ENCODE data around the gene TMC4. TPM values are rescaled to one million over a fixed set of nuclear protein-coding genes. Genes with fewer than 3 reads are reported as not detected.
"Not testable (repeated sequence)": the region's sequence is repeated elsewhere in the genome, so short reads cannot be mapped to it uniquely, and the experiment has no call there.

The TMC4 gene, protein sequence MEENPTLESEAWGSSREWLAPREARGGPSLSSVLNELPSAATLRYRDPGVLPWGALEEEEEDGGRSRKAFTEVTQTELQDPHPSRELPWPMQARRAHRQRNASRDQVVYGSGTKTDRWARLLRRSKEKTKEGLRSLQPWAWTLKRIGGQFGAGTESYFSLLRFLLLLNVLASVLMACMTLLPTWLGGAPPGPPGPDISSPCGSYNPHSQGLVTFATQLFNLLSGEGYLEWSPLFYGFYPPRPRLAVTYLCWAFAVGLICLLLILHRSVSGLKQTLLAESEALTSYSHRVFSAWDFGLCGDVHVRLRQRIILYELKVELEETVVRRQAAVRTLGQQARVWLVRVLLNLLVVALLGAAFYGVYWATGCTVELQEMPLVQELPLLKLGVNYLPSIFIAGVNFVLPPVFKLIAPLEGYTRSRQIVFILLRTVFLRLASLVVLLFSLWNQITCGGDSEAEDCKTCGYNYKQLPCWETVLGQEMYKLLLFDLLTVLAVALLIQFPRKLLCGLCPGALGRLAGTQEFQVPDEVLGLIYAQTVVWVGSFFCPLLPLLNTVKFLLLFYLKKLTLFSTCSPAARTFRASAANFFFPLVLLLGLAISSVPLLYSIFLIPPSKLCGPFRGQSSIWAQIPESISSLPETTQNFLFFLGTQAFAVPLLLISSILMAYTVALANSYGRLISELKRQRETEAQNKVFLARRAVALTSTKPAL
- polyA plus RNA-seq (2014; cell fraction: cytosol; rRNA removed) = not detected in 2 replicates
- polyA plus RNA-seq (2014; cell fraction: nucleus; rRNA removed) = not detected in 2 replicates

DNA sequence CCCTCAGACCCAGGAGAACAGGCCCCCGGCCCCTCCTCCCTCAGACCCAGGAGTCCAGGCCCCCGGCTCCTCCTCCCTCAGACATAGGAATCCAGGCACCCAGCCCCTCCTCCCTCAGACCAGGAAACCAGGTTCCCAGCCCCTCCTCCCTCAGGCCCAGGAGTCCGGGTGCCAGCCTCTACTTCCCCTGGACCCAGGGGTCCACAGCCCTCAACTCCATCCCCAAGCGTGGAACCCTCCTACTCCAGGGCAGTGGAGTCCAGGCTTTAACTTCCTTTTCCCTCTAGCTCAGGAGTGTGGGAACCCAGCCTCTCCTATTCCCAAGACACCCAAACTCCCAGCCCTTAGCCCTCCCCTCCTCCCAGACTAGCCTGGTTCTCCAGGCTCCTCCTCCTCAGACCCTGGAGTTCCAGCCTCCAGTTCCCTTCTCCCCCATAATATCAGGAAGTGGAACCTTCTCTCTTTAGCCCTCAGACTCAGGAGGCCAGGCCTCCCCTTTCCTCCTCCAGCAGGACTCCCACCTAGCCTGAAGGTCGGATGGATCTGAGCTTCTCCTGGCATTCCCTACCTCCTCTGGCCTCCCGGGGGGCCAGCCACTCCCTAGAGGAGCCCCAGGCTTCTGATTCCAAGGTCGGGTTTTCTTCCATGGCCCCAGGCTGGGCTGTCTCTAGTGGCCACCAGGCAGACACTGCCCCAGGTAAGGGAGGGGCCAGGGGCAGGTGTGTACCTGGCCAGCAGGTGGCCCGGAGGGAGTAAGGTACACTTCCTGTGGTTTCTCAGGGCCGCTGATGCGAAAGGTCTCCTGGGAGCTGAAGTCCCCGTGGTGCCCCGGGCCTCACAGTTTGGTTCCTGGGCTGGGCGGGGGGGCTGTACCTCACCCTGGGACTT lies at the start of gene TMC4:
Gene TMC4, minus strand, starts transcription at position 690 of the 888 bp plus-strand sequence. Its CDS starts 43 bp downstream, at position 647.
- DNase-seq (ENCODE audit: low spot score) = no peak

DNA sequence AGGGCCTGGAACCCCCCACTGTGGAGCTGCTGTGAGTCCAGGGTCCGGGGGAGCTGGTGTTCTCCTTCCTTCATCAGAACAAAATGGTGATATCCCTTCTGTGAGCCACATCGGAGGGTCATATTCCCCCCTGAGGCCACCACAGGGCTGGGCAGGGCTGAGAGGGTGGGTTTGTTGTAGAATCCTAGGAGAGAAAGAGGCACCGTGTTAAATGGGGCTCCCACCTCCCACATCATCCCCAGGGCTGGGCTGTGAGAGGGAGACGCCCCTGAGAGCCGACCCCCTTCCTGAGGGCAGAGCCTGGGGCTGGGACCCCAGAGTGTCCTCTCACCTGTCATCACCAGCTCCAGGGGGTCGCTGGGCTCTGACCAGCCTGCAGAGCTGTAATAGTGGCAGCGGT lies 49.0 kb upstream of the TMC4 start:
- not testable (repeated sequence) for DNase-seq (ENCODE audit: low spot score)

DNA sequence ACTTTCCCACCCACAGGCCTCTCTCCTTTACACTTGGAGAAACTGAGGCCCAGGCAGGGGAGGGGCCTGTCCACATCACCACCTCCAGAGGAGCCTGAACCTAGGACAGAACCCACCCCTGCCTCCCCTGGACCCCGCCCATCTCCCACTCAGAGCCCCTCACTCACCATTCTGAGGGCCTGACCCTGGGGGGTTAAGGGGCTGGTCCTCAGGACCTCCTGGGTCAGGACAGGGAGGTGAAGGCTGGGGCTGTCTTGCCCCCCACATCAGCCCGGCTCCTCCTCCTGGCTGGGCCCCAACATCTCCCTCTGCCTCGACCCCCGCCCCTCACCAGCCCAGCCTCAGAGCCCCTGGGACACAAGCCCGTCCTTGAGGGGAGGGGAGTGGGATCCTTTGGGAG lies 46.7 kb upstream of the TMC4 start:
- DNase-seq (ENCODE audit: low spot score) = not testable (repeated sequence)

DNA sequence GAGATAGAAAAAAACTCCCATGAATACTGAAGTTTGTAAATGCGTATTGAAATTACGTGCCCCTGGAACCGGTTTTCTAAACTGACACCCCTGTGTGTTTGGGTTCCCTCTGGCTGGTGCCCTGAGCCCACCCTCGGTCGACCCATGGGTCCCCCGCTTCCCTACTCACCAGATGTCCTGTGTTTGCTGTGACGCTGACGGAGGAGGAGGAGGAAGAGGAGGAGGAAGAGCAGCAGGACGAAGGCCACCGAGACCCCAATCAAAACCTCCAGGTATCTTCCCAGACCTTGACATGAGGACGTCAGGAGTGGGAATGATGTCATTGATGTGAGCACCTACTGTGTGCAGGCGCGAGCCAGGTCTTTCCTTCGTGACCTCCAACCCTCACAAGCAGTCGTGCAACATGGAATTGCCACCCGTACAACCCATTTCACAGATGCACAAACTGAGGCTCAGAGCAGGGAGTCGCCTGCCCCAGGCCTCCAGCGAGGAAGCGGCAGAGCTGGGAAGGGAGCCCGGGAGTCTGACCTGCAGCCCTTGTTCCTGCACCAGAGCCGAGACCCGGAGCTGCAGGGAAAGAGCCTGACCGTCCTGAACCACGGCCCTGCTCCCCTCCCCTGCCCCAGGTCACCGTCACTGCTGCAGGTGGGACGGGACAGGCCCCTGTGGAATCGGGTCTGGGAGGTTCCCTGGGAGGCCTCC lies 46.2 kb upstream of the TMC4 start:
- DNase-seq (ENCODE audit: low spot score) = no peak

DNA sequence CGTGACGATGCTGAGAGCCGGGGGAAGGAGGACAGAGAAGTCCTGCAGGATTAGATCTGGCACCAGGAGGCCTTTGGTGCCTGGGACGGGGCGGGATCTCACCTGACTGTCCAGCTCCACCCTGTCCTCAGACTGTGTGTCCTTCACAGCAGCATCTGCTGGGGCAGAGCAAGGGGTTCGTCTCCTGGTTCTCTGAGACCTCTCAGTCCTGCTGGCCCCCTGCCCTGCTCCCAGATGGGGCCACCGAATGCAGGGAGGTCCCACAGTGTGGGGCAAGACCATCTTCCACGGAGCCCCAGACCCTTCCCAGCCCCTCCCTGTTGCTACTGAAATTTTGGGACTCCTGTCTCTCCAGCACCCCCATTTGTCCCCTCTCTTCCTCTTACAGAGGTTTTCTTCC lies 45.3 kb upstream of the TMC4 start:
- DNase-seq (ENCODE audit: low spot score) = no peak

DNA sequence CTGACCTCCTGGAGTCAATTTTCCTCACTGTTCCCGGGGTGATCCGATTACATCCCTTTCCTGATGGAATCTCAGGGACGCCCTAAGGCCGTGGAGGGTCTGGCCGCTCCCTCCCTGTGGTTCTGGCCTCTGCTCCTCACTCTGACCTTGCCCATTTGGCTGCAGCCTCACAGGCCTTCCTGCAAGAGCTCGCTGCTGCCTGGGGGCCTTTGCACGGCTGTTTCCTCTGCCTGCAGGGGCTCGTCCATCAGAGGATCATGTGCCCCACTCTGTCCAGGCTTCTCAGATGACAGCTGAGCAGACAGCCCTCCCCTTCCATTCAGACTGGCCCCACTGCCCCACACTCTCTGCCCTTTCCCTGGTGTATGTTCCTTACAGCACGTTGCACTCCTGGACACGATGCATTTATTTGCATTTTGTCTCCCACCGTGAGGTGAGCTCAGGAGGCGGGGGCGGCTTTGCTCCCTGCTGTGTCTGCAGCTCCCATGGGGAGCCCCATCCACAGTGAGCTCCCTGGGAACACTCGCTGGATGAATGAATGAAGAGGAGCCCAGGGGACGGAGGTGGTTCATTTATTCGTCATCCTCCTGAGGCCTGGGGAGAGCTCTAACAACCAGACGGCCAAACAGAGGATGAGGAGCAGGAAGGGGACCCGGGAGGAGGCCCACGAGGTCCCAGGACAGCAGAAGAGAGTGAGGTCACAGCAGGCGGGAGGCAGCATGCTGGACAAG lies 44.7 kb upstream of the TMC4 start:
- not testable (repeated sequence) for DNase-seq (ENCODE audit: low spot score)

DNA sequence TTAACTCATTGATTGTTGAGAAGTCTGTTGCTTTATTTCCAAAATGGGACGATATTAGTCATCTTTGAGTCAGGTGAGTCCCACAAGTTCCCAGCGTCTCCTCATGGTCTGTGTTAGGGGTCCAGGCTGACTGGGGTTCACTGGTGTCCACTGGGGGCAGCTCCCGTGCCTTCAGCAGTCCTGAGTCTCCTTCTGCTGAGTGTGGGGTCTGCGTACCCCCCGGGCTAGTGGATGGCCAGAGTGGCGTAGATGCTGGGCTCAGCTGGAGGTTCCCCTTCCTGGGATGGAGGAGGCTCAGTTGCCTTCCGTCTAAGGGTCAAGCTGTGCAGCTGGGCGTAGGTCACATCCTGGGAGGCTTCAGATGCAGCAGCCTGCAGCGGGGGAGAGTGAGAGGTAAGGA lies 43.9 kb upstream of the TMC4 start:
- DNase-seq (ENCODE audit: low spot score) = no peak

DNA sequence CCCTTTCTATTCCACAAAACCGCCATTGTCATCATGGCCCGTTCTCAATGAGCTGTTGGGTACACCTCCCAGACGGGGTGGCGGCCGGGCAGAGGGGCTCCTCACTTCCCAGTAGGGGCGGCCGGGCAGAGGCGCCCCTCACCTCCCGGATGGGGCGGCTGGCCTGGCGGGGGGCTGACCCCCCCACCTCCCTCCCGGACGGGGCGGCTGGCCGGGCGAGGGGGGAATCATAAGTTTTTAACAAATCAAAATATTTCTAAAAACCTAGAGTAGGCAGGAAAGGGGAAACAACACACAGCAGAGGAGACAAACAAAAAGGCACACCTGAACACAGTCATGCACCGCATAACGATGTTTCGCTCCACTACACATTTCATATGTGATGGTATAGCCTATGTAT lies 41.8 kb upstream of the TMC4 start:
- DNase-seq (ENCODE audit: low spot score) = not testable (repeated sequence)

DNA sequence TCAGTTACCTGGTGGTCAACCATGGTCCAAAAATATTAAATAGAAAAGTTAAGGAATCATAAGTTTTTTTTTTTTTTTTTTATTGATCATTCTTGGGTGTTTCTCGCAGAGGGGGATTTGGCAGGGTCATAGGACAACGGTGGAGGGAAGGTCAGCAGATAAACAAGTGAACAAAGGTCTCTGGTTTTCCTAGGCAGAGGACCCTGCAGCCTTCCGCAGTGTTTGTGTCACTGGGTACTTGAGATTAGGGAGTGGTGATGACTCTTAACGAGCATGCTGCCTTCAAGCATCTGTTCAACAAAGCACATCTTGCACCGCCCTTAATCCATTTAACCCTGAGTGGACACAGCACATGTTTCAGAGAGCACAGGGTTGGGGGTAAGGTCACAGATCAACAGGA lies 41.3 kb upstream of the TMC4 start:
- DNase-seq (ENCODE audit: low spot score) = not testable (repeated sequence)

DNA sequence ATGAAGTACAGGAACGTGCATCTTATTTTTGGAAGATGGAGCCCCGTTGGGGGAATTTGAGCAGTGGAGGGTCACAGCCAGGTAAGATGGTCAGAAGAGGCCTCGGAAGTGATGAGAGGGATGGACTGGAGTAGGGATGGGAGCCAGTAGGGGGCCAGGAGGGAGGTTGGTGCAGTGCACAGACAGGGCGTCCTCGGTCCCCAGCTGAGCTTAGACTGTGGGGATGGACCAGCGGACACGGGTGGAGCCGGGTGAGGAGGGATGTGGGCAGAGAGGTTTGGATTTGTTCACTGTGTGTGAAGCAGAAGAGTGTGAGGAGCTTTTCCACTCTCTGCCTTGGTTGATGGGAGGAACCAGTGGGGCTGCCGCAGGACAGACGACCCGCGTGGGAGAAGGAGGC lies 38.3 kb upstream of the TMC4 start:
- no peak for DNase-seq (ENCODE audit: low spot score)

DNA sequence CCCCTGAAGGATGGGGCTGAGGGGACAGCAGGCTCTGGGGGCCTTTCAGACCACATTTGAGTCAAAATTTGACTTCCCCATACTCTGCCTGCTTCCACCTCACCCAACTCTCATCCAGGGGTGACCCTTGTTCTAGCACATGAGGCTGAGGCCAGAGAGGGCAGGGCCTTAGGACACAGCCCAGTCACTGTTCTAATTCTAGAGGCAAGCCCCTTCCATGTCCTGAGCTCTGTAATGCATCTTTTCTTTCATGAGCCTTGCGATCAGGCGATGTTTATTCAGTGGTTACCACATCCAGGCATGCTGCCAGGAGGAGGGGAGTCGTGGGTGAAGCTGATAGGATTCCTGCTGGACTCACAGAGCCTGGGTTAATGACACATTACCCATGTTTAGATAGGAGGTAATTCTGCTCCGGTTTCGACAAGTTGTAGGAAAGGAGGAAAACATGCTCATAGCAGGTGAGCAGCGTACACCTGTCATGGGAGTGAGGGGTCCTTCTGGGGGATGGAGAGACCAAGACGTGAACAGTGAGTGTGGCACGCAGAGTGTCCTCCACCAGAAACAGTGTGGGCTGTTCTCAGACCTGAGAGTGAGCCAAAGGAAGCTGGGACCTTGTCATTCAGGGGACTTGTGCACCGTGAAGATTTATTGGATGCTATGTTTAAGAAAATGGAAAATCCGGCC lies 37.0 kb upstream of the TMC4 start:
- no peak for DNase-seq (ENCODE audit: low spot score)

DNA sequence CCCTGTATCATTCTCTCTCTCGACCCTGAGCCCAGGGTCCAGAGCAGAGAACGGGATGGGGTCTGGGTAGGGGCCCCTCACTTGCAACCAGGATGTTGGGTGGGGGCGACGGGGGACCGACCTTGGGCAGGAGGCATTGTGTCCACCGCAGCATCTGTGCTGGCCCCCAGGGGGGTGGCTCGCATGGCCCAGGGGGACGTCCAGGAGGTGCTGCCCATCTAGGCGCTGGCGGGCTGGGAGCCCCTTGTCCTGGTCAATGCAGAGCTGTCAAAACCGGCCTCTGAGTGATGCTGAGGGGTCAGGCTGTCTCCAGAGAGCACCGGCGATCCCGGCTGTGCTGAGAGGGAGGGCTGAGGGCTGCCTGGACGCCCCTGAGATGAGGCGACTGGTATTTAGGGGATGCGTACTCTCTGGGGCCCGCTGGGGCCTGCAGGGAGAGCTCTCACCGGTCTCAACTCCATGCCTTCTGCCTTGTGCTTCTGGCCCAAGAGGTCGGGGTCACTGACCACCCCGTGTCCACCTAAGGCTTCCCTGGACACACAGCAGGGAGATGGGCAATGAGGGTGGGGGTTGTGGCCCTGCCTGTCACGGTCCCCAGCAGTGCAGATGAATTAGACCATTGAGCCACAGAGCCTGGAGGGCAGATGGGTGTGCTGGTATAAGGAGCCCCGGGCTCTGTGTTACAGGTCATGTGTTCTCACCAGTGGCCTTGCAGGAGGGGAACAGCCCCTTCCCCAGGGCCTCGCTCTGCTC lies 36.3 kb upstream of the TMC4 start:
- DNase-seq (ENCODE audit: low spot score) = no peak

DNA sequence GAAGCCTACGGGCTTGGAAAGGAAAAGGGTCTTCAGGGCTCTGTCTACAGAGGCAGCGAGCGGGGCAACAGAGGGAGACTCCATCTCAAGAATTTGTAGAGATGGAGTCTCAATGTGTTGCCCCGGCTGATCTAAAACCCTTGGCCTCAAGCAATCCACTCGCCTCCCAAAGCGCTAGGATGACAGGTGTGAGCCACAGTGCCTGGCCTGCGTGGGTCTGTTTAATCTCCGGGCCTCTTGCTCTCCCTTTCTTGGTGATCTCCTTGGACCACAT lies 35.8 kb upstream of the TMC4 start:
- DNase-seq (ENCODE audit: low spot score) = no peak

DNA sequence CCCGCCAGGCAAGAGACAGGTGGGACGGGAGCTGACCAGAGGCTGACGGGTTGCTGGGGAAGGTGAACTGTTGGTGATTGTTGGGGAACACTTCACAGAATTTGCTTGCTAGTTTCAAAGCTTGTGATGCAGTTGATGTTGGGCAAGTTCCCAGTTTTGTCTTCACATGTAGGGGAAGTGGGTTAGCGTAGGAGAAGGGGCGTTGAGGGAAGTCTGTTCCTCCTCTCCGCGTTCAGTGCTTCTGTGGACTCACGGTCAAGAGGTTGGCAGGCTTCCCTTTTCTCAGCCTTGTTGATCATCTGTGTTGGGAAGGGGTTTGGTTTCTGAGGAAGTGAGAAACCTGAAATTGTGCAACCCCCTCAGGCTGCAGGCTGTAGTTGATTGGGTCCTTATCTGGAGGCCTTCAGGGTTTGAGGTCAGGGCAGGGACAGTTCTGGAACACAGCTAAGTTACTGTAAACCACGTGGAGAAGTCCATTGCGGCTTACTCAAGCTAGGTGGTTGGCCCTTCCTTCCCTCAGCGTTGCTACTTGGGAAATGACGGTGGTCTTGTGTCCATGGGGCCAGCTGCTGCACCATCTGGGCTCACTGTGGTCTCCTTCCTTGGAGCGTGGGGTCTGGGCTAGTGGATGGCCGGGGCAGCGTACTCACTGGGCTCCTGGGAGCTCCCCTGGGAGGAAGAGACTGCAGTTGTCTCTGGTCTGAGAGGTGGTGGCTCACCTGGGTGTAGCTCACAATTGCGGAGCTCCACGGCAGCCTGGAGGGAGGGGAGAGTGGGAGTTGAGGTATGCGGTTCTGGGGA lies 35.2 kb upstream of the TMC4 start:
- no peak for DNase-seq (ENCODE audit: low spot score)

DNA sequence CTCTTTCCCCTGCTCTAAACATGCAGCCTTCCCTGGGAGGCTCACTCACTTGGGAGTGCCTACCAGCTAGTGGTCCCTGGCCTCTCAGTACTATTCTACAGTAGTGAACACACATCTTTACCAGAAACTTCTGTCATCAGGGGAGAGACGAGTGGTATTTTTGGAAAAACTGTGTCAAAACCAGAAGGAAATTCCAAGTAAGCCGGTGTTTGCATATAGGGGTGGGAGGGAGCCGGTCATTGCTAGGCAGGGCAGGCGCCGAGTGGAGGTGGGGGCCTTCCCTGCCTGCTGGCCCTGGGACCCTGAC lies 34.7 kb upstream of the TMC4 start:
- no peak for DNase-seq (ENCODE audit: low spot score)

DNA sequence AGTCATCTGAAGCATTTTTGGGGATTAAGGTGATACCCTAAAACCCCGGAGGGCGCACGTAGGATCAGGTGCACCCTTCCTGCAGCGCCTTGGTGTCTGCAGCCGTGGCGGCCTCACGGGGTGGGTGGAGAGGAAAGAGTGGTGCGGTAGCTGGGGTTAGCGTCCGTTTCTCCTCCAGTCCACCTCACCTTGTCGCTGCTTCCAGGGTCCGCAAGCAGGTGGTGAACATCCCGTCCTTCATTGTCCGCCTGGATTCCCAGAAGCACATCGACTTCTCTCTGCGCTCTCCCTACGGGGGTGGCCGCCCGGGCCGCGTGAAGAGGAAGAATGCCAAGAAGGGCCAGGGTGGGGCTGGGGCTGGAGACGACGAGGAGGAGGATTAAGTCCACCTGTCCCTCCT lies 34.2 kb upstream of the TMC4 start:
- not testable (repeated sequence) for DNase-seq (ENCODE audit: low spot score)

DNA sequence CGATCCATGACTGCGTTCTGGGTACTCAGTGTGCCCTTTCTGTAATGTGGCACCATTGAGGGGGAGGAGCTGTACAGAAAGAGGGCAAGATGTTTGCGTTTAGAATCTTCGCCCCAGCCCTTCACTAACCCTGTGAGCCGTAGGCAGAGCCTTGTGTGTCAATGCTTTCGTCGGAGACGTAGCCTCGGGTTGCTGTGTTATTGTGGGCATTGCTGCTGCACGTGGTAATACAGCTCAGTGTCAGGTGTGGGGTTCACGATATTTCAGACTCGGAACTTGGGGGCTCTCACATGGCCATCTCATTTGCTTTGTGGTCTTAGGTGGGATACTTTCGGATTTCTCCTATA lies 33.8 kb upstream of the TMC4 start:
- no peak for DNase-seq (ENCODE audit: low spot score)

DNA sequence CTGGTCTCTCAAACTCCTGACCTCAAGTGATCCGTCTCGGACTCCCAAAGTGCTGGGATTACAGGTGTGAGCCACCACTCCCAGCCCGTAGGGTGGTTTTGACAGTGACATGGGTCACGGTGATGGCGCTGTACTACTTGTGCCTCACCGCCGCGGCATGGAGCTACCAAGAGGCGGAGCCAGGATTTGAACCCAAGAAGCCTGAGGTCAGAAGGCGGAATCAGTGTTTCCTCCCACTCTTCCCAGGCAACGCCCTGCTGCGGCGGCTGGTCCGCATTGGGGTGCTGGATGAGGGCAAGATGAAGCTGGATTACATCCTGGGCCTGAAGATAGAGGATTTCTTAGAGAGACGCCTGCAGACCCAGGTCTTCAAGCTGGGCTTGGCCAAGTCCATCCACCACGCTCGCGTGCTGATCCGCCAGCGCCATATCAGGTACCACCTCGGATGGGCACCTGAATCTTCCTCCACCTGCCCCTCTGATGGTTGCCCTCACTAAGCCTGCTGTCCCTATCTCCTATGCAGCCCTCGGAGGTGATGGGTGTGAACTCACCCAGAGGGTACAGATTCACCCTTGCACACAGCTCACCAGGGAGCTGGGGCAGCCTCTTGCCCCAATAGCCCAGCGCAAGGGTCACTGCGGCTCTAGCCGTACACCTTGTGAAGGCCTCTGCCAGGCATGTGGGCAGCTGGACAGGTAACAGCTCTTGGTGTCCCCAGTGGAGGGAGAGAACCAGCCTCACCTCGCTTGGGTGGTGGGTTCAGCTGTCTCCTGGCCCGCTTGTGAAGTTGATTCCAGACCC lies 33.3 kb upstream of the TMC4 start:
- DNase-seq (ENCODE audit: low spot score) = no peak

Data from SK-N-DZ (cell line).